ENCODE data around the gene IGF1. TPM values are rescaled to one million over a fixed set of nuclear protein-coding genes. Genes with fewer than 3 reads are reported as not detected.
"Not testable (repeated sequence)": the region's sequence is repeated elsewhere in the genome, so short reads cannot be mapped to it uniquely, and the experiment has no call there.

Gene IGF1
- polyA plus RNA-seq, 1 donor from 2014 or later, result 5.1 TPM

- Mint-ChIP-seq H3K4me3 (no peak overlapping the region), H3K27me3 (peaks cover 8% of the 10 kb centered on the region), H3K27ac (no peak overlapping the region), H3K36me3 (no peaks in the 10 kb centered on the region), H3K9me3 (no peaks in the 10 kb centered on the region), H3K4me1 (no peaks in the 10 kb centered on the region)
Measured at GRCh38 chr12:102462386-102462785, 18.0 kb downstream of the IGF1 start.

GRCh38 chr12:102461501-102461900 is 18.9 kb downstream of the IGF1 start:
- no peaks in the 10 kb centered on the region for H3K4me1 Mint-ChIP-seq
- no peaks in the 10 kb centered on the region for H3K36me3 Mint-ChIP-seq
- H3K4me3 Mint-ChIP-seq, result no peak overlapping the region
- H3K27me3 Mint-ChIP-seq, result peaks cover 12% of the 10 kb centered on the region
- H3K9me3 Mint-ChIP-seq, result no peaks in the 10 kb centered on the region
- no peak overlapping the region for H3K27ac Mint-ChIP-seq

- no peaks in the 10 kb centered on the region for H3K9me3 Mint-ChIP-seq
- no peaks in the 10 kb centered on the region for H3K4me1 Mint-ChIP-seq
- no peak overlapping the region for H3K4me3 Mint-ChIP-seq
- peaks cover 14% of the 10 kb centered on the region for H3K27me3 Mint-ChIP-seq
- no peak overlapping the region for H3K27ac Mint-ChIP-seq
- H3K36me3 Mint-ChIP-seq, result no peaks in the 10 kb centered on the region
Measured at GRCh38 chr12:102459314-102459713, 21.0 kb downstream of the IGF1 start.

- H3K27ac Mint-ChIP-seq, result no peak overlapping the region
- no peak overlapping the region for H3K4me3 Mint-ChIP-seq
- no peaks in the 10 kb centered on the region for H3K4me1 Mint-ChIP-seq
- H3K36me3 Mint-ChIP-seq, result no peaks in the 10 kb centered on the region
- H3K27me3 Mint-ChIP-seq, result peaks cover 10% of the 10 kb centered on the region
- no peaks in the 10 kb centered on the region for H3K9me3 Mint-ChIP-seq
Measured at GRCh38 chr12:102454808-102455760, 25.3 kb downstream of the IGF1 start.

GRCh38 chr12:102454330-102454729 is 26.0 kb downstream of the IGF1 start:
- H3K27ac Mint-ChIP-seq, result no peak overlapping the region
- peaks cover 9% of the 10 kb centered on the region for H3K27me3 Mint-ChIP-seq
- no peaks in the 10 kb centered on the region for H3K4me1 Mint-ChIP-seq
- no peaks in the 10 kb centered on the region for H3K9me3 Mint-ChIP-seq
- H3K36me3 Mint-ChIP-seq, result no peaks in the 10 kb centered on the region
- no peak overlapping the region for H3K4me3 Mint-ChIP-seq

- H3K4me1 Mint-ChIP-seq, result no peaks in the 10 kb centered on the region
Measured at GRCh38 chr12:102452605-102453004, 27.8 kb downstream of the IGF1 start.

GRCh38 chr12:102449018-102449417 is 31.3 kb downstream of the IGF1 start:
- H3K9me3 Mint-ChIP-seq, H3K4me3 Mint-ChIP-seq, H3K27ac Mint-ChIP-seq, H3K27me3 Mint-ChIP-seq, H3K36me3 Mint-ChIP-seq, H3K4me1 Mint-ChIP-seq: not testable (repeated sequence)

More at GRCh38 chr12:102452605-102453004, 27.8 kb downstream of the IGF1 start:
- Mint-ChIP-seq H3K4me3 (no peak overlapping the region), H3K36me3 (no peaks in the 10 kb centered on the region), H3K27ac (no peak overlapping the region), H3K27me3 (peaks cover 7% of the 10 kb centered on the region), H3K9me3 (peaks cover 0 to 2% (median 0%) of the 10 kb centered on the region in 3 donors)

GRCh38 chr12:102447426-102447825 is 32.9 kb downstream of the IGF1 start:
- H3K27ac Mint-ChIP-seq, H3K4me3 Mint-ChIP-seq, H3K27me3 Mint-ChIP-seq, H3K4me1 Mint-ChIP-seq, H3K36me3 Mint-ChIP-seq, H3K9me3 Mint-ChIP-seq: not testable (repeated sequence)

GRCh38 chr12:102444707-102445106 is 35.7 kb downstream of the IGF1 start:
- H3K4me3 Mint-ChIP-seq, result no peak overlapping the region
- H3K4me1 Mint-ChIP-seq, result peaks cover 0 to 2% (median 0%) of the 10 kb centered on the region in 3 donors
- H3K27me3 Mint-ChIP-seq, result peaks cover 5% of the 10 kb centered on the region
- no peak overlapping the region for H3K27ac Mint-ChIP-seq
- H3K9me3 Mint-ChIP-seq, result peaks cover 0 to 5% (median 3%) of the 10 kb centered on the region in 3 donors
- no peaks in the 10 kb centered on the region for H3K36me3 Mint-ChIP-seq

GRCh38 chr12:102444093-102444492 is 36.3 kb downstream of the IGF1 start:
- Mint-ChIP-seq H3K27me3 (peaks cover 5% of the 10 kb centered on the region), H3K36me3 (no peaks in the 10 kb centered on the region), H3K4me1 (peaks cover 0 to 2% (median 0%) of the 10 kb centered on the region in 3 donors), H3K4me3 (no peak overlapping the region), H3K27ac (no peak overlapping the region), H3K9me3 (peaks cover 0 to 5% (median 3%) of the 10 kb centered on the region in 3 donors)

GRCh38 chr12:102441077-102441596 is 39.2 kb downstream of the IGF1 start:
- H3K4me3 Mint-ChIP-seq, result no peak overlapping the region
- no peaks in the 10 kb centered on the region for H3K36me3 Mint-ChIP-seq
- H3K27ac Mint-ChIP-seq, result no peak overlapping the region
- H3K9me3 Mint-ChIP-seq, result peaks cover 0 to 3% (median 0%) of the 10 kb centered on the region in 3 donors
- H3K27me3 Mint-ChIP-seq, result peaks cover 4% of the 10 kb centered on the region
- H3K4me1 Mint-ChIP-seq, result peaks cover 0 to 2% (median 0%) of the 10 kb centered on the region in 3 donors

- Mint-ChIP-seq H3K9me3 (peaks cover 0 to 3% (median 0%) of the 10 kb centered on the region in 3 donors), H3K4me1 (no peaks in the 10 kb centered on the region), H3K4me3 (no peak overlapping the region), H3K27me3 (peaks cover 2% of the 10 kb centered on the region), H3K36me3 (no peaks in the 10 kb centered on the region), H3K27ac (no peak overlapping the region)
Measured at GRCh38 chr12:102439426-102440405, 40.6 kb downstream of the IGF1 start.

- Mint-ChIP-seq H3K27me3 (peaks cover 2% of the 10 kb centered on the region), H3K9me3 (peaks cover 0 to 3% (median 0%) of the 10 kb centered on the region in 3 donors), H3K4me1 (no peaks in the 10 kb centered on the region), H3K27ac (no peak overlapping the region), H3K36me3 (no peaks in the 10 kb centered on the region), H3K4me3 (no peak overlapping the region)
Measured at GRCh38 chr12:102438827-102439210, 41.5 kb downstream of the IGF1 start.

- no peaks in the 10 kb centered on the region for H3K4me1 Mint-ChIP-seq
- peaks cover 0 to 3% (median 0%) of the 10 kb centered on the region in 3 donors for H3K9me3 Mint-ChIP-seq
- no peak overlapping the region for H3K4me3 Mint-ChIP-seq
- H3K27ac Mint-ChIP-seq, result no peak overlapping the region
- peaks cover 2% of the 10 kb centered on the region for H3K27me3 Mint-ChIP-seq
- H3K36me3 Mint-ChIP-seq, result no peaks in the 10 kb centered on the region
Measured at GRCh38 chr12:102438047-102438826, 42.1 kb downstream of the IGF1 start.
